Measurements from ENCODE around the gene ZNF595.
"Not testable (repeated sequence)": the region's sequence is repeated elsewhere in the genome, so short reads cannot be mapped to it uniquely, and the experiment has no call there.

GRCh38 chr4:33314-33713 lies 19.8 kb upstream of the ZNF595 start:
- TF ChIP-seq CTCF, POLR2A (IDR thresholded peaks at IDR 0.05): not testable (repeated sequence)
